ENCODE measurements around the gene NTHL1.
A peak's percentile ranks its signal among the peaks of the same experiment; 100 is the strongest.
"Not testable (repeated sequence)": the region's sequence is repeated elsewhere in the genome, so short reads cannot be mapped to it uniquely, and the experiment has no call there.

The NTHL1 gene

GRCh38 chr16:2011726-2012125 lies 35.9 kb downstream of the NTHL1 start:
- not testable (repeated sequence) for H3K4me3 ChIP-seq (ENCODE audit: low read depth, low read length)

GRCh38 chr16:2009791-2010510 lies 37.7 kb downstream of the NTHL1 start, which contains the start of gene ZNF598:
Gene ZNF598, minus strand, starts transcription at chr16:2009821.
- peak within 1 kb of the TSS; percentile 69 for H3K4me3 ChIP-seq (ENCODE audit: low read depth, low read length)

GRCh38 chr16:2009164-2009711 lies 38.4 kb downstream of the NTHL1 start:
- H3K4me3 ChIP-seq (ENCODE audit: low read depth, low read length) = peak overlapping the region; percentile 65

GRCh38 chr16:2008631-2009163 lies 38.9 kb downstream of the NTHL1 start:
- peak overlapping the region; percentile 65 for H3K4me3 ChIP-seq (ENCODE audit: low read depth, low read length)

GRCh38 chr16:2008009-2008526 lies 39.6 kb downstream of the NTHL1 start:
- no peak overlapping the region for H3K4me3 ChIP-seq (ENCODE audit: low read depth, low read length)

- H3K4me3 ChIP-seq (ENCODE audit: low read depth, low read length) = no peak overlapping the region
These were observed 40.4 kb downstream of the NTHL1 start for GRCh38 chr16:2007081-2007836.

GRCh38 chr16:2006317-2006716 lies 41.3 kb downstream of the NTHL1 start:
- H3K4me3 ChIP-seq (ENCODE audit: low read depth, low read length) = no peak overlapping the region

- H3K4me3 ChIP-seq (ENCODE audit: low read depth, low read length) = no peak overlapping the region
These were observed 42.0 kb downstream of the NTHL1 start for GRCh38 chr16:2005646-2006045.

- no peak overlapping the region for H3K4me3 ChIP-seq (ENCODE audit: low read depth, low read length)
These were observed 42.7 kb downstream of the NTHL1 start for GRCh38 chr16:2004795-2005517.

- H3K4me3 ChIP-seq (ENCODE audit: low read depth, low read length) = no peak overlapping the region
These were observed 43.6 kb downstream of the NTHL1 start for GRCh38 chr16:2003827-2004641.

GRCh38 chr16:2003231-2003826 lies 44.3 kb downstream of the NTHL1 start:
- H3K4me3 ChIP-seq (ENCODE audit: low read depth, low read length) = no peak overlapping the region

- H3K4me3 ChIP-seq (ENCODE audit: low read depth, low read length) = no peak overlapping the region
These were observed 45.0 kb downstream of the NTHL1 start for GRCh38 chr16:2002406-2003230.

- no peak overlapping the region for H3K4me3 ChIP-seq (ENCODE audit: low read depth, low read length)
These were observed 45.9 kb downstream of the NTHL1 start for GRCh38 chr16:2001456-2002355.

- H3K4me3 ChIP-seq (ENCODE audit: low read depth, low read length) = no peak overlapping the region
These were observed 46.6 kb downstream of the NTHL1 start for GRCh38 chr16:2001035-2001434.

GRCh38 chr16:1999866-2000514 lies 47.6 kb downstream of the NTHL1 start:
- H3K4me3 ChIP-seq (ENCODE audit: low read depth, low read length) = no peak overlapping the region

- no peak overlapping the region for H3K4me3 ChIP-seq (ENCODE audit: low read depth, low read length)
These were observed 48.5 kb downstream of the NTHL1 start for GRCh38 chr16:1998852-1999801.
